DND-41 (cell line): ENCODE results near the gene GALNTL6.

Experiments
- ATAC-seq: fragments of 200-7000 bp; cut with Tn5 transposase; 3 replicates; pipeline ENCODE4 v1.9.1; 2021; ENCODE audit warnings: low read depth; ENCODE audit not compliant: insufficient read depth
- DNase-seq: peaks from one replicate; pipeline ENCODE4 v3.0.0-alpha.2; 2020
- H2AFZ ChIP-seq: 2 replicates; pipeline ENCODE4 v1.6.0; 2012; ENCODE audit warnings: low read depth, low read length
- H3K27ac ChIP-seq: 2 replicates; pipeline ENCODE4 v1.5.1; 2012; ENCODE audit warnings: low read length, inconsistent platforms
- H3K27me3 ChIP-seq: fragments of 200-600 bp; sonication (generic); 2 replicates; pipeline ENCODE4 v1.6.0; 2012; ENCODE audit warnings: low read length, mild to moderate bottlenecking, inconsistent platforms; ENCODE audit not compliant: insufficient read depth, poor library complexity
- H3K36me3 ChIP-seq: 2 replicates; pipeline ENCODE4 v1.5.1; 2012; ENCODE audit warnings: low read length, inconsistent platforms; ENCODE audit not compliant: insufficient read depth
- H3K4me1 ChIP-seq: 2 replicates; pipeline ENCODE4 v1.5.1; 2012; ENCODE audit warnings: mild to moderate bottlenecking, low read length; ENCODE audit not compliant: insufficient read depth
- H3K4me2 ChIP-seq: 2 replicates; pipeline ENCODE4 v1.6.0; 2012; ENCODE audit warnings: mild to moderate bottlenecking, moderate library complexity, low read length, inconsistent platforms; ENCODE audit not compliant: insufficient read depth
- H3K4me3 ChIP-seq, 2 experiments: fragments of 200-600 bp in 1 of 2; shearing (Covaris generic) in 1 of 2; 2 replicates each; pipeline ENCODE4 v1.5.1; 2012 to 2016; ENCODE audit warnings: inconsistent platforms in 2 of 2, low read length in 2 of 2, mild to moderate bottlenecking in 2 of 2, low read depth in 1 of 2, moderate library complexity in 1 of 2
- H3K79me2 ChIP-seq: 2 replicates; pipeline ENCODE4 v1.6.0; 2012; ENCODE audit warnings: low read length, inconsistent platforms; ENCODE audit not compliant: insufficient read depth
- H3K9ac ChIP-seq: 2 replicates; pipeline ENCODE4 v1.6.0; 2012; ENCODE audit warnings: low read depth, mild to moderate bottlenecking, inconsistent platforms, low read length, moderate library complexity
- H3K9me3 ChIP-seq: 2 replicates; pipeline ENCODE4 v1.5.1; 2012; ENCODE audit warnings: low read length, moderate library complexity, mild to moderate bottlenecking, inconsistent platforms; ENCODE audit not compliant: insufficient read depth, severe bottlenecking
- H4K20me1 ChIP-seq: 2 replicates; pipeline ENCODE4 v1.6.0; 2012; ENCODE audit warnings: low read length; ENCODE audit not compliant: insufficient read depth
- EZH2 ChIP-seq: IDR thresholded peaks from 3 replicates; pipeline ENCODE4 v1.6.1; 2012; ENCODE audit warnings: borderline replicate concordance, low read depth, mild to moderate bottlenecking, moderate library complexity, low read length, inconsistent platforms; ENCODE audit not compliant: severe bottlenecking
- TF ChIP-seq, protein P1 (sequence below): IDR thresholded peaks from 2 replicates; pipeline ENCODE4 v1.5.1; 2012; ENCODE audit warnings: borderline replicate concordance, low read length, moderate library complexity, mild to moderate bottlenecking; ENCODE audit not compliant: poor library complexity, severe bottlenecking; ENCODE audit errors: extremely low read depth

The GALNTL6 gene

DNA sequence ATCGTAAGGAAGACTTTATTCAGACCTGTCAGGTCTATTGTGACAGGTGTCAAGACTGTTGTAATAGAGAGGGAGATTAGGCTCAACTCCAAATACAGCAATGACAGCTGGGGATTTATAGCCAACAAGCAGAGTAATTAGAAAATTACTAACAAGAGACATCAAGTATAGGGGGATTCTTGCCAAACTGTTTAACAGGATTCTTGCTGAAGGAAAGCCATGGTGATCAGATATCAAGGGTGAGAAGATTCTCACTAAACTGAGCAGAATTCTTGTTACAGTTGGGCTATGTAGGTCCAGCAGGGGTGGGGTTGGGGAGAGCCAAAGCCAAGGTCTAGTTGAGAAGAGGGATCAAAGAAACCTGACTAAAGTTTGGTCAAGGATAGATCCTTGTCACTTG lies 894.4 kb downstream of the GALNTL6 start:
- no peaks in the 10 kb centered on the region for H3K4me1 ChIP-seq
- ATAC-seq = no peak
- H2AFZ ChIP-seq = no peak overlapping the region

GRCh38 chr4:172708184-172708583 lies 895.0 kb downstream of the GALNTL6 start:
- no peaks in the 10 kb centered on the region for H4K20me1 ChIP-seq
- H2AFZ ChIP-seq = no peak overlapping the region
- H3K4me2 ChIP-seq = no peak overlapping the region
- H3K36me3 ChIP-seq = no peaks in the 10 kb centered on the region
- ATAC-seq = no peak
- TF ChIP-seq, protein P1, sequence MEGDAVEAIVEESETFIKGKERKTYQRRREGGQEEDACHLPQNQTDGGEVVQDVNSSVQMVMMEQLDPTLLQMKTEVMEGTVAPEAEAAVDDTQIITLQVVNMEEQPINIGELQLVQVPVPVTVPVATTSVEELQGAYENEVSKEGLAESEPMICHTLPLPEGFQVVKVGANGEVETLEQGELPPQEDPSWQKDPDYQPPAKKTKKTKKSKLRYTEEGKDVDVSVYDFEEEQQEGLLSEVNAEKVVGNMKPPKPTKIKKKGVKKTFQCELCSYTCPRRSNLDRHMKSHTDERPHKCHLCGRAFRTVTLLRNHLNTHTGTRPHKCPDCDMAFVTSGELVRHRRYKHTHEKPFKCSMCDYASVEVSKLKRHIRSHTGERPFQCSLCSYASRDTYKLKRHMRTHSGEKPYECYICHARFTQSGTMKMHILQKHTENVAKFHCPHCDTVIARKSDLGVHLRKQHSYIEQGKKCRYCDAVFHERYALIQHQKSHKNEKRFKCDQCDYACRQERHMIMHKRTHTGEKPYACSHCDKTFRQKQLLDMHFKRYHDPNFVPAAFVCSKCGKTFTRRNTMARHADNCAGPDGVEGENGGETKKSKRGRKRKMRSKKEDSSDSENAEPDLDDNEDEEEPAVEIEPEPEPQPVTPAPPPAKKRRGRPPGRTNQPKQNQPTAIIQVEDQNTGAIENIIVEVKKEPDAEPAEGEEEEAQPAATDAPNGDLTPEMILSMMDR = no peak
- no peak for TF ChIP-seq EZH2
- no peaks in the 10 kb centered on the region for H3K27me3 ChIP-seq
- H3K9me3 ChIP-seq = no peaks in the 10 kb centered on the region
- no peak overlapping the region for H3K9ac ChIP-seq
- H3K27ac ChIP-seq = no peak overlapping the region
- no peaks in the 10 kb centered on the region for H3K4me1 ChIP-seq
- H3K79me2 ChIP-seq = no peaks in the 10 kb centered on the region
- no peak overlapping the region for H3K4me3 ChIP-seq
- DNase-seq = no peak

More for the DNA sequence above, 894.4 kb downstream of the GALNTL6 start:
- Histone ChIP-seq H3K4me3 (no peak overlapping the region), H3K79me2 (no peaks in the 10 kb centered on the region), H3K27ac (no peak overlapping the region), H3K9me3 (no peaks in the 10 kb centered on the region), H3K4me2 (no peak overlapping the region), H3K36me3 (no peaks in the 10 kb centered on the region), H3K9ac (no peak overlapping the region), H3K27me3 (no peaks in the 10 kb centered on the region), H4K20me1 (no peaks in the 10 kb centered on the region)
- TF ChIP-seq EZH2 = no peak
- TF ChIP-seq, protein P1 = no peak
- no peak for DNase-seq

DNA sequence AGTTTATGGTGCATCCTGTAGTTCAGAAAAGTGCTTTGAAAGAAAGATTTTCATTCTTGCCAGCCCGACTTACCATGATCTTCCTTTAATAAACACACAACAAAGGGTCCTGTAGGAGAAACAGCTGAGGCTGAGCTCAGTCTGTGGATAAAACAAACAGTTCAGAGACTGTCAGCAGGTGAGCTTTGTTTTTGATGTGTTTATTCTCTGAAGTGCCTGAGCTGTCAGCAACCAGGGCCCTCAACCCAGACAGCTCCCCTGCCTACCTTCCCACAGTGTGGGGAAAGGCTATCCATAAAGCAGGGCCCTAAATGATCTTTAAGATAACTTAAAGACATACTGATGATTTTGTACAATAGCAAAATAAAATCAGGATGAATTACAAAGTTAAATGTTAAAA lies 896.2 kb downstream of the GALNTL6 start:
- H3K79me2 ChIP-seq = no peaks in the 10 kb centered on the region
- no peak overlapping the region for H3K4me3 ChIP-seq
- no peaks in the 10 kb centered on the region for H3K4me1 ChIP-seq
- H4K20me1 ChIP-seq = no peaks in the 10 kb centered on the region
- H3K27ac ChIP-seq = no peak overlapping the region
- H3K9ac ChIP-seq = no peak overlapping the region
- ATAC-seq (no peak), DNase-seq (no peak)
- H3K27me3 ChIP-seq = no peaks in the 10 kb centered on the region
- no peak overlapping the region for H3K4me2 ChIP-seq
- H3K36me3 ChIP-seq = no peaks in the 10 kb centered on the region
- TF ChIP-seq EZH2 = no peak
- TF ChIP-seq, protein P1 = no peak
- no peaks in the 10 kb centered on the region for H3K9me3 ChIP-seq
- no peak overlapping the region for H2AFZ ChIP-seq

GRCh38 chr4:172716291-172716690 lies 903.1 kb downstream of the GALNTL6 start:
- Histone ChIP-seq H3K4me3 (no peak overlapping the region), H3K4me2 (no peak overlapping the region), H3K9ac (no peak overlapping the region), H3K27ac (no peak overlapping the region), H3K36me3 (no peaks in the 10 kb centered on the region), H3K4me1 (no peaks in the 10 kb centered on the region), H3K27me3 (no peaks in the 10 kb centered on the region), H4K20me1 (no peaks in the 10 kb centered on the region), H2AFZ (no peak overlapping the region), H3K79me2 (no peaks in the 10 kb centered on the region), H3K9me3 (no peaks in the 10 kb centered on the region)
- TF ChIP-seq, protein P1 = no peak
- ATAC-seq (no peak), DNase-seq (no peak)
